Left lung (tissue), 10 donors: ENCODE results near the gene ANKIB1. TPM values are rescaled to one million over a fixed set of nuclear protein-coding genes. Genes with fewer than 3 reads are reported as not detected.

Experiments used
- ATAC-seq: fragments of 200-7000 bp; cut with Tn5 transposase; one replicate; pipeline ENCODE4 v1.9.1; 2020; ENCODE audit warnings: moderate library complexity
- DNase-seq, 4 donors: peaks; one replicate each; pipeline ENCODE4 v3.0.0-alpha.2; 2013 to 2020
- H3K27ac ChIP-seq, 2 donors: fragments of 200-600 bp; sonication (generic) in 1 of 2; one replicate each; pipeline versions ENCODE4 v1.5.0 to v1.8.0; 2020 to 2021
- H3K27me3 ChIP-seq, 2 donors: fragments of 200-600 bp; sonication (generic) in 1 of 2; one replicate each; pipeline versions ENCODE4 v1.5.0 to v1.8.0; 2020 to 2021
- H3K36me3 ChIP-seq, 2 donors: fragments of 200-600 bp; sonication (generic) in 1 of 2; one replicate each; pipeline versions ENCODE4 v1.5.0 to v1.8.0; 2020 to 2021
- H3K4me1 ChIP-seq, 2 donors: fragments of 200-600 bp; one replicate each; pipeline ENCODE4 v1.8.0; 2021
- H3K4me3 ChIP-seq, 2 donors: fragments of 200-600 bp; sonication (generic) in 1 of 2; one replicate each; pipeline versions ENCODE4 v1.5.0 to v1.8.0; 2020 to 2021; ENCODE audit warnings: mild to moderate bottlenecking in 1 of 2
- H3K9me3 ChIP-seq, 2 donors: fragments of 200-600 bp; sonication (generic) in 1 of 2; one replicate each; pipeline versions ENCODE4 v1.5.0 to v1.8.0; 2020 to 2021
- CTCF ChIP-seq, 2 donors: fragments of 200-600 bp; sonication (generic) in 1 of 2; IDR thresholded peaks; one replicate each; pipeline versions ENCODE4 v1.5.0 to v1.8.0; 2021; ENCODE audit warnings: antibody characterized with exemption in 2 of 2
- intact Hi-C, 2 donors: fragments of 100-400 bp; cut with DNase I; formaldehyde crosslinking; loops; one replicate each; pipeline versions ENCODE4 v1.11.2 to v1.14.2; 2022
- polyA plus RNA-seq, 6 donors: library from polyadenylated mRNA; unstranded; fragments of 120-200 nt; gene quantifications; one replicate each; pipeline ENCODE4 v1.2.1, GENCODE V29; 2013; ENCODE audit not compliant: insufficient read length in 6 of 6
- total RNA-seq, 2 donors: library from RNA; stranded (reverse); fragmentation: NEBNext Ultra II Directional; extraction: Animal tissue kit (Norgen Biotek cat#: 25700); gene quantifications; one replicate each; pipeline ENCODE4 v1.2.1, GENCODE V29; 2021
- donor health status: DM: no; HTN: yes; CAD: no.
- donor health status: DM: no; HTN: no; CAD: no.

The ANKIB1 gene
- total and polyA plus RNA-seq, 8 donors = 41.4 to 57.3 (median 46.9) TPM

- DNase-seq (no peak), ATAC-seq (no peak)
- TF ChIP-seq CTCF (IDR thresholded peaks at IDR 0.05) = no peak
- H3K36me3 ChIP-seq = peaks cover 0 to 25% of the 10 kb centered on the region in 2 donors
- H3K9me3 ChIP-seq = no peaks in the 10 kb centered on the region
- no peaks in the 10 kb centered on the region for H3K4me1 ChIP-seq
- H3K27me3 ChIP-seq = no peaks in the 10 kb centered on the region
- H3K27ac ChIP-seq = no peak overlapping the region
- H3K4me3 ChIP-seq = no peak overlapping the region
- intact Hi-C loops = no loop called here
Observed at GRCh38 chr7:92391071-92391470, 145.3 kb downstream of the ANKIB1 start.

DNA sequence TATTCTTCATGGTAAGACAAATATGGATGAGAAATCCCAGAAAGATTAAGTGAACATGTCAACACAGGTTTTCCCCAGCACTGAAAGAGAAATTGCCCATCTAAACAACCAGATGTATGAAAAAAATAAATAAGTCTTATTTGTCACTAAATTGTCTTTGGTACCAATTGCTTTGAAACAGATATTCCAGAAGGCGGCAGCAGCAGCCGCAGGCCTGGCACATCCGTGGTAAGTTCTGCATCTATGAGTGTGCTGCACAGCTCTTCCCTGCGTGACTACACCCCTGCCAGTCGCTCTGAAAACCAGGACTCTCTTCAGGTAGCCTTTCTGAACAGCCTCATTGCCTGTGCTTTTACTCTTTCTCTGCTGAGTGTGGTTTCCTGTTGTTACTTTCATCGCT is 151.8 kb downstream of the ANKIB1 start:
- no peak for ATAC-seq
- TF ChIP-seq CTCF (IDR thresholded peaks at IDR 0.05) = no peak
- intact Hi-C loops = no loop called here
- no peak overlapping the region for H3K4me3 ChIP-seq
- H3K27me3 ChIP-seq = no peaks in the 10 kb centered on the region
- no peak for DNase-seq
- H3K36me3 ChIP-seq = peaks cover 0 to 48% of the 10 kb centered on the region in 2 donors
- no peaks in the 10 kb centered on the region for H3K4me1 ChIP-seq
- no peak overlapping the region for H3K27ac ChIP-seq
- no peaks in the 10 kb centered on the region for H3K9me3 ChIP-seq

DNA sequence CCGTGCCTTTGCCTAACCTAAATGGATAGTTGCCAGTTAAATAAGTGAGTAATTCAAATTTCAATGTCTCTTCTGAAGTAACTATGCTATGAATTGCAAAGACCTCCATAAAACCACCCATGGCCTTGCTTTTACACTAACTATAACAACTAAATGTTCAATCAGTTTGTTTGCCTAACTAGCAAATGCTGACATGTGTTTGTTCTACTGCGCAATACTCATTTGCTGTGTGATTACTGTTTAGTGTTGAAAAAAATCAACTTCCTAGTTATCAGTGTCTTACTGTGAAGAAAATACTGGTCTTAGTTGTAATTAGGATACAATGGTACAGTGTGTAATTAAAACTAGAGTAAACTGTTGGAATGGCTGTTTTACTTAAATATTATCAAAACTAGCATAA is 154.2 kb downstream of the ANKIB1 start:
- TF ChIP-seq CTCF (IDR thresholded peaks at IDR 0.05) = no peak
- H3K4me1 ChIP-seq = no peaks in the 10 kb centered on the region
- peaks cover 0 to 48% of the 10 kb centered on the region in 2 donors for H3K36me3 ChIP-seq
- H3K27me3 ChIP-seq = no peaks in the 10 kb centered on the region
- intact Hi-C loops = no loop called here
- no peak overlapping the region for H3K27ac ChIP-seq
- no peaks in the 10 kb centered on the region for H3K9me3 ChIP-seq
- H3K4me3 ChIP-seq = no peak overlapping the region
- no peak for ATAC-seq
- no peak for DNase-seq

- H3K4me1 ChIP-seq = no peaks in the 10 kb centered on the region
- no peaks in the 10 kb centered on the region for H3K27me3 ChIP-seq
- intact Hi-C loops = no loop called here
- peak in 1 of 4 donors; percentile 30 for DNase-seq
- H3K27ac ChIP-seq = no peak overlapping the region
- H3K36me3 ChIP-seq = peaks cover 0 to 26% of the 10 kb centered on the region in 2 donors
- H3K9me3 ChIP-seq = no peaks in the 10 kb centered on the region
- peak; percentile 50 for ATAC-seq
- no peak for TF ChIP-seq CTCF (IDR thresholded peaks at IDR 0.05)
- H3K4me3 ChIP-seq = no peak overlapping the region
Observed at GRCh38 chr7:92402920-92403759, 157.4 kb downstream of the ANKIB1 start.

- peaks cover 0 to 20% of the 10 kb centered on the region in 2 donors for H3K36me3 ChIP-seq
- no peaks in the 10 kb centered on the region for H3K9me3 ChIP-seq
- ATAC-seq (no peak), DNase-seq (no peak)
- H3K4me3 ChIP-seq = no peak overlapping the region
- no peaks in the 10 kb centered on the region for H3K4me1 ChIP-seq
- no peak for TF ChIP-seq CTCF (IDR thresholded peaks at IDR 0.05)
- H3K27ac ChIP-seq = no peak overlapping the region
- intact Hi-C loops = no loop called here
- no peaks in the 10 kb centered on the region for H3K27me3 ChIP-seq
Observed at GRCh38 chr7:92403760-92404074, 157.9 kb downstream of the ANKIB1 start.
